Measurements from ENCODE around the gene GNB3.

DNA sequence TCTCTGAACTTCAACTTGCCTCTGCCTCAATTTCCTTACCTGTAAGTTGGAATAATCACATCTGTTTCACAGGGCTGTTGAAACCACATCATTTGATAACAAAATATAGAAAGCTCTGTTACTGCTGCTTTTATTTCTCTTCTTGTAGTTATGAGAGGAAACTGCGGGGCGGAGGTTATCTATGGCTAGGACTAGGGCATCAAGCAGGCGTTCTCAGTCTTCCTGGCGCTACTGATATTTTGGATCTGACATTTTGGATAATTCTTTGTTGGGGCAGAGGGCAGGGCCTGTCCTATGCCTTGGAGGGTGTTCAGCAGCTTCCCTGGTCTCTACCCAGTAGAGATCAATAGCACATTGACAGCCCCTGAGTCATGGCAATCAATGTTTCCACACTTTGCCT, 8.6 kb upstream of the GNB3 start:
- no peak for TF ChIP-seq POLR2A (IDR thresholded peaks at IDR 0.05)
- TF ChIP-seq, protein P1, sequence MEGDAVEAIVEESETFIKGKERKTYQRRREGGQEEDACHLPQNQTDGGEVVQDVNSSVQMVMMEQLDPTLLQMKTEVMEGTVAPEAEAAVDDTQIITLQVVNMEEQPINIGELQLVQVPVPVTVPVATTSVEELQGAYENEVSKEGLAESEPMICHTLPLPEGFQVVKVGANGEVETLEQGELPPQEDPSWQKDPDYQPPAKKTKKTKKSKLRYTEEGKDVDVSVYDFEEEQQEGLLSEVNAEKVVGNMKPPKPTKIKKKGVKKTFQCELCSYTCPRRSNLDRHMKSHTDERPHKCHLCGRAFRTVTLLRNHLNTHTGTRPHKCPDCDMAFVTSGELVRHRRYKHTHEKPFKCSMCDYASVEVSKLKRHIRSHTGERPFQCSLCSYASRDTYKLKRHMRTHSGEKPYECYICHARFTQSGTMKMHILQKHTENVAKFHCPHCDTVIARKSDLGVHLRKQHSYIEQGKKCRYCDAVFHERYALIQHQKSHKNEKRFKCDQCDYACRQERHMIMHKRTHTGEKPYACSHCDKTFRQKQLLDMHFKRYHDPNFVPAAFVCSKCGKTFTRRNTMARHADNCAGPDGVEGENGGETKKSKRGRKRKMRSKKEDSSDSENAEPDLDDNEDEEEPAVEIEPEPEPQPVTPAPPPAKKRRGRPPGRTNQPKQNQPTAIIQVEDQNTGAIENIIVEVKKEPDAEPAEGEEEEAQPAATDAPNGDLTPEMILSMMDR (IDR thresholded peaks at IDR 0.05), result no peak

All from Peyer's patch (tissue), 4 donors.